HG03064 (cell line): ENCODE measurements around the gene WFDC5.

Source experiments
- ATAC-seq: cut with Tn5 transposase; IDR thresholded peaks from one replicate; pipeline ENCODE4 v1.9.1; 2021; ENCODE audit warnings: low read depth; ENCODE audit not compliant: unreplicated experiment

Gene WFDC5

GRCh38 chr20:45115829-45116228, 855 bp upstream of the WFDC5 start:
- ATAC-seq, result no peak

- ATAC-seq, result no peak
Observed at GRCh38 chr20:45115386-45115774, 406 bp upstream of the WFDC5 start.

DNA sequence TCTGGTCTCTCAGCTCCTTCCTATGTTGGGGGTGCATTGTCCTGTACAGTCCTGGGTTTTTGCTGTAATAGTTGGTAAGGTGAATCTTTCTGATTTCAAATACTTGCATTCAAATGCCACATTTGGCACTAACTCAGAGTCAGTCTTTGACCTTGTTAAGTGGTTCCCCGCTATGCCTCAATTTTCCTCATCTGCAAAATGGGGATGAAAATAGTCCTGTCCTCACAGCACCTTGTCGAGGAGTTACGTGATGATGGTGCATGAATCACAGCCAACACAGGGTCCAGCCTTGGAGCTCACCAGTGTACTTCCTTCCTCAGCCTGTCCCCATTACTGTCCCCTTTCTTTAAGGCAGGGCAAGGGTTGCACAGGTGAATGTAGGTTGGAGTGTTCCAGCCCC, 1.1 kb downstream of the WFDC5 start:
- no peak for ATAC-seq

GRCh38 chr20:45112754-45113153, 2.2 kb downstream of the WFDC5 start:
- no peak for ATAC-seq

DNA sequence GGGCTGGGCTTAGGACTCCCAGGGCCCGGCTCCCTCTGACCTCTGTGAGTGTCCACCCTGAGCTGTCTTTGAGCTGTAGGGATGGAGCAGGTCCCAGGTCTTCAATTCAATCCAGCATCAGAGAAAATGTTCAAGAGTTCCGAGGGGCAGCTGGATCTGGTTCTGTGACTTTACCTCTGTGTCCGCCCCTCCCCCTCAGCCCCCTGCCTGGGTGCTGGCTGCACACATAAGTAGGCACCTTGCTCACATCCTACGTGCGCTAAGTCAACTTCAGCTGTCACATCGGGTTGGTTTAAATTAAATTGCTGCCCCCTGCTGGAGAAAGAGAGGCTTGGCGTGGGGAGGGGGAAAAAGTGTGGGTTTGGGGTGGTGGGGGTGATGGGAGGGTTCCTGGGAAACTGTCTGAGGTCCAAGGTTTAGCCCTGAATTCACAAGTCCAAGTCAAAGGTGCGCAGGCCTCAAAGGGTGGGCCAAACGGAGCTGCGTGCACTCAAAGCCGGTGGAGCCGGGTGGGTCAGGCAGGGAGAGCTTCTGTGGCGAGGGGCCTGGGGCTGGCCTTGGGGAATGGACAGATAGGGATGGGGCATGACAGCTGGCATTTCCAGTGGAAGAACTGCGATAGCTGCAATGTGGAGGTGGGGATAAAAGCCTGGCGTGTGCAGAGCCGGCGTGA, 3.0 kb downstream of the WFDC5 start:
- no peak for ATAC-seq

GRCh38 chr20:45111285-45111684, 3.7 kb downstream of the WFDC5 start:
- ATAC-seq, result no peak

DNA sequence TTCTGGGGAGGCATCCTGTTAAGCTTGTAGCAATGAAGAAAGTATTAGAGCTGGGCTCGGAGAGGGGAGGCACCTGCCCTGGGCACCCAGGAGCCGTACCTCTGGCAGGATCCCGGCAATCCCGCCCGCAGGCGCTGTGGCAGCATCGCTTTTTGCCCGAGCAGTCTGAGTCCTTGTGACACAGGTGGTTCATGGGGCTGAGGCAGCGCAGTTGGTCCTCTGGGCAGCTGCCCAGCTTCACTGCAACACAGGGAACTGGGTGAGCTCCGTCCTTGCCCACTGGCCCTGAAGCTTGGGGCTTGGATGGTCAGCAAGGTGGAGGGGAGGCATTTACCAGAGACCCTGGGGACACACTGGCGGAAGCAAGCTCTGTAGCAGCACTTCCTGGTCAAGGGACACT, 4.7 kb downstream of the WFDC5 start:
- no peak for ATAC-seq

DNA sequence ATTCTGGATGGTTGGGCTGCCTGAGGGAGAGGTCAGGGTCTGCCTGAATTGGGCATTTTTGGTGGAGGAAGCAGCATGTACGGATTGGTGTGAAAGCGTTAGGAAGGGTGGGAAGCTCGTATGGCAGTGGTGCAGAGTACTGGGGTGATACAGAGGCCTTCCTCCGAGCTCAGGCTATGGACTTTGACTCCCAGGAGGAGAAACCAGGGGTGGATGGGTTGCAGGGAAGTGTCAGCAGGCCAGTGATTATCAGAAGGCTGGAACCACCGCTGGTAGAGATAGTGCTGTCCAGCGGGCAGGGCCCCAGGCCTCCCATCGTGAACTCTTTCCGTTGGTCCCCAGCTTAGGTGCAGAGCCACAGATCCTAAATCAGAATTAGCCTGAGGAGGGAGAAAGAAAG, 5.3 kb downstream of the WFDC5 start:
- ATAC-seq, result no peak

DNA sequence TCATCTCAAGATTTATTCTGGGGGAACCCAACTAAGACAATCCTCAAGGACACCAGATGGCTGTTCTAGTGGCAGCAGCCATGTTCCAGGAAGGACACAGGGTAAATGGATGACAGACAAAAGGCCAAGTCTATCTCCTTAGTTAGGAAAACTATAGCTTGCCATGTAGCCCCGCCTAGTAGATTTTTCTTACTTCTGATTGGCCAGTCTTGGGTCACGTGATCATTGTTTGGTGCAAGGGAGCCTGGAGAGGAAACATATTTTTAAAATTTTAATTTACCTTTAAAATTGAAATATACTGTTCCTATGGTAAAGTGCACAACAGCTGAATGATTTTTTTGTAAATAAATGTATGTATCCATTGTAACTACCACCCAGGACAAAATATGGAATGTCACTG, 9.7 kb downstream of the WFDC5 start:
- ATAC-seq, result no peak

- ATAC-seq, result no peak
Observed at GRCh38 chr20:45104786-45105185, 10.2 kb downstream of the WFDC5 start.

- no peak for ATAC-seq
Observed at GRCh38 chr20:45103072-45103471, 11.9 kb downstream of the WFDC5 start.

DNA sequence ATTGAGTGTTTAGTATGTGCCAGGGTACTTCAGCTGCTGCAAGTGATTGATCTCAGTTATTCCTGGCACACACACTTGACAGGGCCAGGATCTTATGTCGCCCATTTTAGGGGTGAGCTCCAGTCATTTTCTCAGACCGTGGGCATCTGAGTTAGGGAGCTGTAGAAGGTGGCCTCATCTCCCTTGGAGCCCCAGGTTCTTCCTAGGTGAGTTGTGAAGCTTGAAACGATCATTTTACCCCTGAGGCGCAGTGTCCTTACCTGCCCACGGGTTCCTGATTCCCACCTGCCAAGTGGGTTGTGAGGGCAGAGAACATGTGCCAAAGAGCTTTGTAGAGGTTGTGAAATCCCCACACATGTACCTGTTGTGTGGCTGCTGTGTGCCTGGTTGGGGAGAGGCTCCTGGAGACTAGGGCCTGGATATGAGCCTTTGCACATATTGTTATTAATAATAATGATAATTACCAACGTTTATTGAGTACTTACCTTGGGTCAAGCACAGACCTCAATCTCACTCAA, 13.6 kb downstream of the WFDC5 start:
- ATAC-seq, result no peak

DNA sequence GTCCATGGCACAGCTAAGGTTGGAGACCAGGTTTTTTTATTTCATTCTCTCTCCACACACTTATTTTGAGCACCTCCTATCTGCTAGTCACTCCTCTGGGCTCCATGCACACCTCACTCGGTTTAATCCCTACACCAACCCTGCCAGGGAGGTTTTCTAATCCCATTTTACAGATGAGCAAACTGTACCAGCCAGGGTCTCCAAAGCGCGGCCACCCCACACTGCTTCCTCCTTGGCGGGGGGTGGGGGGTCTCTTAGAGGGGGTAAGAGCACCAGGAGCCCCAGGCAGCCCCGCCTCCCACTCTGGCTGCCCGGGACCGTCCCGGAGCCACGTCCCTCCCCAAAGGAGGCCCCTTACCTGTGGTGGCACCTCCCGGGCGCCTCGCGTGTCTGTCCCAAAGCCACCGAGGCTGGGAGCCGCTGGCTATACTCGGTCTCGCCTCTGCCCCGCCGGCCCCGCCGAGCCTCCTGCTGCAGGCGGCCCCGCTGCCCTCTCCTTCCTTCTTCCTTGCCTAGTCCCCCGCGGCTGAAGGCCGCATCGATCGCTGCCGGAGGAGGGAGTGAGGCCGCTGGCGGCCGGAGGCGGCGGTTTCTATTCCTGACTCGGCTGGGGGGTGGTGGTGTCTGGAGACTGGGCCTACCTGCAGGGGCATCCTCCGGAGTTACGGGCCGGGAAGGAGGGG, 14.3 kb downstream of the WFDC5 start, which contains the start of gene KCNS1:
Gene KCNS1 (minus strand): TSS at position 565 of the 683 bp plus-strand sequence. CDS start 1,891 bp downstream, outside the sequence.
- no peak for ATAC-seq

DNA sequence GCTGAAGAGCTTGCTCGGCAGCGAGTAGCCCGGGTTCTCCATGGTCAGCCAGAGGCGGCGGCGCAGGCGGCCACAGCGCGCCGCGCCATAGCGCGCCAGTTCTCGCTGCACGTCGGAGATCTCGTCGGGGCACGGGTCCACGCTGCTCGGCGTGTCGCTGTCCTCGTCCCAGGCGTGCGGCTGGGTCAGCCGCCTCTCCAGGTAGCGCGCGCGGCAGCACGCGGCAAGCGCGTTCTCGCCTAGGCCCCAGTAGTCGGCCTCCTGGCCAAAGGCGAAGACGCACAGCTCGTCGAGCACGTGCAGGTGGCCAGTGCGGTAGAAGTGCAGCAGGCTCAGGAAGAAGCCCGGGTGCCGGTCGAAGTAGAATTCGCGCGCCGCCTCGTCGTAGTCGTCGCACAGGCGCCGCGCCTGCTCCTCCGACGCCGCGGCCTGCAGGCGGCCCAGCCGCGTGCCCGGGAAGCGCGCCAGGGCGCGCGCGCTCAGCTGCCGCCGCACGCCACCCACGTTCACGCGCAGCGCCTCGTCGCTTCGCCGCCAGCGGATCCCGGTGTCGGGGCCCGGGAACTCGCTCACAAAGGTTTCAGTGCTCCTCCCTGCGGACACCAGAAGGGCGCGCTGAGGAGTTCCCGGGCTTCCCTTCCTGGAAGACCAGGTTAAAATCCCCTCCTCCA, 16.7 kb downstream of the WFDC5 start:
- no peak for ATAC-seq

GRCh38 chr20:45097485-45098102, 17.4 kb downstream of the WFDC5 start:
- no peak for ATAC-seq

- ATAC-seq, result no peak
Observed at GRCh38 chr20:45096781-45097180, 18.2 kb downstream of the WFDC5 start.

- no peak for ATAC-seq
Observed at GRCh38 chr20:45095805-45096238, 19.2 kb downstream of the WFDC5 start.

DNA sequence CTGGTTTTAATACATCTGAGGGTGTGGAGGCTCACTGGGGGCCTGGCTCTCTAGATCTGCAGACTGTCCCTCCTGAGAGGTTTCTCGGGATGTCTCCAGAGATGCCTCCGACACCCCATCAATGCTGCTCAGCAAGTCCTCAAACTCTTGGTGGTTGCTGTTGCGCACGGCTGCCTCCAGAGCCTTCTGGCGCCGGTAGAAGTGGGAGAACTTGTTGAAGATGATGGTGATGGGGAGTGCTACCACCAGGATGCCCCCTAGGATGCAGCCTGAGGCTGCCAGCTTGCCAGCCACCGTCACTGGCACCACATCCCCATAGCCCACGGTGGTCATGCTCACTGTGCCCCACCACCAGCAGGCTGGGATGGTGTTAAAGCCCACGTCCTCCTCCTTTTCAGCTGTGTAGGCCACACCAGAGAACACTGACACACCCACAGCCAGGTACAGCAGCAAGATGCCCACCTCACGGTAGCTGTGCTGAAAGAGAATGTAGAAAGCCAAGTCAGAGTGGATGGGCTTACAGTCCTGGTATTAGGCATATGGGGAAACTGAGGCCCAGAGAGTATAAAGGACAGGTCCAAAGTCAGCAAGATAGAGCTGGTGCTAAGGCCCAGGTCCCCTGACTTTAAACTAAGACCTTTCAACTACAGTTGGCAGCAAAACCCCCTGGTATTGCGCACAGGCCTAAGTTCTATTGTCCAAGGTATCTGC, 20.0 kb downstream of the WFDC5 start:
- ATAC-seq, result no peak

DNA sequence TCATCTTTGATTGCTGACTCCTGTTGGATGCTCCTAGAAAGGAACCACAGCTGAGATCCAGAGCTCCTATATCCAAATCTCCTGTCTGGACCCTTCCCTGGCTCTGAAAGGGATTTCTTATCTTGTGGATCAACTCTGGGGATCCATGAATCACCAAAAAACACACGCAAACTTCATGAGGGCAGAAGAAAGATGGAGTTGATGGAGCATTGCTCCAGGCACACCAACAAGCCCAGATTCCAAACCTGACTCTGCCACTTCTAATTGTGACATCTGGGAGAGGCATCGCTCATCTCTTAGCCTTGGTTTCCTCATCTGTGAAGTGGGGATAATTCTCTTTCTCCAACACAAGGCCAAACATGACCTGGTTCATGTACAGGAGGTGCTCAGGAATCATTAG, 20.8 kb downstream of the WFDC5 start:
- no peak for ATAC-seq

- ATAC-seq, result no peak
Observed at GRCh38 chr20:45092898-45093297, 22.1 kb downstream of the WFDC5 start.
